SU-DHL-6 (cell line): Measurements from ENCODE around the gene LBH.

Source experiments
- H2AFZ ChIP-seq: fragments of 200-600 bp; sonication (generic); 2 replicates; pipeline ENCODE4 v1.6.1; 2014; ENCODE audit warnings: low read depth, mild to moderate bottlenecking, moderate library complexity, mixed read lengths, antibody characterized with exemption, low read length; ENCODE audit not compliant: severe bottlenecking
- H3F3A ChIP-seq: fragments of 200-600 bp; shearing (Covaris generic); 2 replicates; pipeline ENCODE4 v1.6.0; 2016; ENCODE audit warnings: antibody characterized with exemption, mild to moderate bottlenecking; ENCODE audit not compliant: insufficient read depth
- H3K27ac ChIP-seq: fragments of 200-600 bp; sonication (generic); 2 replicates; pipeline ENCODE4 v1.5.1; 2016; ENCODE audit warnings: low read depth, mild to moderate bottlenecking, low read length, moderate library complexity, mixed read lengths
- H3K27me3 ChIP-seq: fragments of 200-600 bp; sonication (generic), shearing (Covaris generic); 2 replicates; pipeline ENCODE4 v1.6.0; 2014; ENCODE audit warnings: mild to moderate bottlenecking, low read length
- H3K36me3 ChIP-seq: fragments of 200-600 bp; sonication (generic); 2 replicates; pipeline ENCODE4 v1.6.1; 2014; ENCODE audit warnings: mild to moderate bottlenecking, low read length, mixed read lengths
- H3K4me2 ChIP-seq: fragments of 300-600, 200-600 bp; shearing (Covaris generic), sonication (generic); 2 replicates; pipeline ENCODE4 v1.6.0; 2014; ENCODE audit warnings: low read length, low read depth, mild to moderate bottlenecking; ENCODE audit not compliant: poor library complexity, severe bottlenecking
- H3K4me3 ChIP-seq: fragments of 200-600 bp; sonication (generic); 2 replicates; pipeline ENCODE4 v1.5.1; 2014; ENCODE audit warnings: antibody characterized with exemption, low read length, mild to moderate bottlenecking, mixed read lengths; ENCODE audit not compliant: insufficient read depth, poor library complexity, severe bottlenecking
- H3K79me2 ChIP-seq: fragments of 200-600 bp; sonication (generic); 2 replicates; pipeline ENCODE4 v1.6.1; 2014; ENCODE audit warnings: mild to moderate bottlenecking, low read length, moderate library complexity; ENCODE audit not compliant: insufficient read depth
- H3K9ac ChIP-seq: fragments of 200-600 bp; sonication (generic); 2 replicates; pipeline ENCODE4 v1.7.0; 2014; ENCODE audit warnings: mild to moderate bottlenecking, low read length
- H3K9me2 ChIP-seq: fragments of 200-600 bp; sonication (generic); replicated peaks from 2 replicates; pipeline ENCODE4 v1.6.1; 2014; ENCODE audit warnings: low read length; ENCODE audit not compliant: insufficient read depth
- H3K9me3 ChIP-seq: fragments of 200-600 bp; sonication (generic); 2 replicates; pipeline ENCODE4 v1.6.1; 2014; ENCODE audit warnings: low read length, mixed read lengths; ENCODE audit not compliant: insufficient read depth
- H4K20me1 ChIP-seq: fragments of 200-600 bp; sonication (generic); 2 replicates; pipeline ENCODE4 v1.6.1; 2014; ENCODE audit warnings: low read depth, mild to moderate bottlenecking, antibody characterized with exemption, low read length, moderate library complexity, mixed read lengths
- EZH2phosphoT487 ChIP-seq: fragments of 200-600 bp; sonication (generic), shearing (Covaris generic); conservative IDR thresholded peaks from 2 replicates; pipeline ENCODE4 v1.6.1; 2018; ENCODE audit warnings: mild to moderate bottlenecking, antibody characterized with exemption, low read length, moderate library complexity, mixed read lengths
- TF ChIP-seq, protein P1 (sequence below): fragments of 200-600 bp; sonication (generic); IDR thresholded peaks from one replicate; pipeline ENCODE4 v1.5.1; 2017; ENCODE audit warnings: antibody characterized with exemption, mild to moderate bottlenecking, low read length, moderate library complexity; ENCODE audit not compliant: insufficient read depth, poor library complexity, severe bottlenecking

Gene LBH

DNA sequence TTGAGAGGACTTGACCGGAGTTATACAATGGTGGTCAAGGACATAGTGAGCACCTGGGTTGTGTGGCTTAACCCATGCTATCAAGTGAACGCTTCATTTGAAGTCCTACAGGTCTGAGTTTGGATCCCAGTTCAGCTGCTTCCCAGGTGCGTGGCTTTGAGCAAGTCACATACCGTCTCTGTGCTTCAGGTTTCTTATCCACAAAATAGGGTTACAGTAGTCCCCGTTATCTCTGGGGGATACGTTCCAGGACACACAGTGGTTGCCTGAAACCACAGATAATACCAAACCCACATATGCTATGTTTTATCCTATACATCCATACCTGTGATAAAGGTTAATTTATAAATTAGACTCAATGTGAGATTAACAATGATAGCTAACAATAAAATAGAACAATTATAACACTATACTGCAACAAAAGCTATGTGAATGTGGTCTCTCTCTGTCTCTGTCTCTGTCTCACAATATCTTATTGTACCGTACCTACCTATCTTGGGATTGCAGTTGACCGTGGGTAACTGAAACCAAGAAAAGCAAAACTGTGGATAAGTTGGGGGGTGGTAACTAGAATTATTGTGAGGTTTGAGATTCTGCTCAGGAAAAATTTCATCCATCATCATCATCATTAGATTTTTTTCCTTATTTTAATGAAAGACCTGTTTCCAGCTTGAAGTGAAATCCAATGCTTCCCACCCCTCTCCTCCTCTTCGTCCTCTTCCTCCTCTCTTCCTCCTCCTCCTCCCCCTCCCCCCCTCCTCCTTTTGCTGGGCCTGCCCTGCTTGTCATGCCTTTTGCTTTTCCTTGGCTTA, 22.7 kb downstream of the LBH start:
- no peak for TF ChIP-seq EZH2phosphoT487
- TF ChIP-seq, protein P1, sequence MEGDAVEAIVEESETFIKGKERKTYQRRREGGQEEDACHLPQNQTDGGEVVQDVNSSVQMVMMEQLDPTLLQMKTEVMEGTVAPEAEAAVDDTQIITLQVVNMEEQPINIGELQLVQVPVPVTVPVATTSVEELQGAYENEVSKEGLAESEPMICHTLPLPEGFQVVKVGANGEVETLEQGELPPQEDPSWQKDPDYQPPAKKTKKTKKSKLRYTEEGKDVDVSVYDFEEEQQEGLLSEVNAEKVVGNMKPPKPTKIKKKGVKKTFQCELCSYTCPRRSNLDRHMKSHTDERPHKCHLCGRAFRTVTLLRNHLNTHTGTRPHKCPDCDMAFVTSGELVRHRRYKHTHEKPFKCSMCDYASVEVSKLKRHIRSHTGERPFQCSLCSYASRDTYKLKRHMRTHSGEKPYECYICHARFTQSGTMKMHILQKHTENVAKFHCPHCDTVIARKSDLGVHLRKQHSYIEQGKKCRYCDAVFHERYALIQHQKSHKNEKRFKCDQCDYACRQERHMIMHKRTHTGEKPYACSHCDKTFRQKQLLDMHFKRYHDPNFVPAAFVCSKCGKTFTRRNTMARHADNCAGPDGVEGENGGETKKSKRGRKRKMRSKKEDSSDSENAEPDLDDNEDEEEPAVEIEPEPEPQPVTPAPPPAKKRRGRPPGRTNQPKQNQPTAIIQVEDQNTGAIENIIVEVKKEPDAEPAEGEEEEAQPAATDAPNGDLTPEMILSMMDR = no peak
- Histone ChIP-seq H3K79me2 (no peaks in the 10 kb centered on the region), H3F3A (no peaks in the 10 kb centered on the region), H4K20me1 (0 out of 2 replicates have a peak, but pooled peaks cover 3% of the 10 kb centered on the region), H3K27me3 (no peaks in the 10 kb centered on the region), H3K4me3 (no peak overlapping the region), H3K9me2 (no peaks in the 10 kb centered on the region), H3K9me3 (no peaks in the 10 kb centered on the region), H3K4me2 (no peak overlapping the region), H3K36me3 (no peaks in the 10 kb centered on the region), H2AFZ (no peak overlapping the region), H3K27ac (no peak overlapping the region), H3K9ac (no peak overlapping the region)

DNA sequence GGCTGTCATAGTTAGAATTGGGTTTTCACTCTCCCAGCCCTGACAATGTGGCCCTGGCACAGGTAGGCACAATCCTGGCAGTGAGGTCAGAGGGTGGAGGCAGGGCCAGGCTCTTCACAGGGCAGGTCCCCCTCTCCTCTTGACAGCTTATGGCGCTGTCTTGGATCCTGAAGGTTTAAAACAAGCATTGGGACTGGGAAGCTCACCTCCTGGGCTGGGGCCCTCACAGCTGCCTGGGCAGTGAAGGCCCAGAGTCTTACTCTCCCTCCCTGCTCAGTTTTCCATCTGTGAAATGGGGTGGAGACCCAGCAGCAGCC, 23.3 kb downstream of the LBH start:
- Histone ChIP-seq H3K9ac (no peak overlapping the region), H2AFZ (no peak overlapping the region), H3K79me2 (no peaks in the 10 kb centered on the region), H3K4me3 (no peak overlapping the region), H3K27ac (no peak overlapping the region), H4K20me1 (0 out of 2 replicates have a peak, but pooled peaks cover 3% of the 10 kb centered on the region), H3F3A (no peaks in the 10 kb centered on the region), H3K27me3 (no peaks in the 10 kb centered on the region), H3K9me3 (no peaks in the 10 kb centered on the region), H3K36me3 (no peaks in the 10 kb centered on the region), H3K4me2 (no peak overlapping the region), H3K9me2 (no peaks in the 10 kb centered on the region)
- TF ChIP-seq, protein P1 = no peak
- no peak for TF ChIP-seq EZH2phosphoT487

DNA sequence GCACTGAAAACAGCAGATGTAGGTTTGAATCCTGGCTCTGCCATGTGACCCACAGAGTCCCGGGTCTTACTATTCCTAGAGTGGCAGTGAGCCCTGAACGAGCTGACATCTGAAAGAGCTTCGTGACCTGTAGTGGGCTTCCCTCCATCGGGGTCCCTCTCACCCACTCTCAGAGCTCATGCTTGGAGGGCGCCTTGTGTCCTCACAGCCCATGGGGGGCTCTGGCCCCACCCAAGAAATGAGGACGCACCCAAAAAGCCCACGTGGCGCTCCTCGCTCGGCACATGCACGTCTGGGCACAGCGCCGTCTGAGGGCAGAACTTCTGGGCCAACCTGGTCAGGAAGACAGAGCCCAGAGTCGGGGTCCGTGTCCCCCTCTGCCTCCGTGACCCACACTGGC, 23.7 kb downstream of the LBH start:
- no peak overlapping the region for H3K4me3 ChIP-seq
- TF ChIP-seq, protein P1 = no peak
- no peak for TF ChIP-seq EZH2phosphoT487
- H3K79me2 ChIP-seq = no peaks in the 10 kb centered on the region
- no peak overlapping the region for H3K27ac ChIP-seq
- no peak overlapping the region for H2AFZ ChIP-seq
- H3K9me3 ChIP-seq = no peaks in the 10 kb centered on the region
- no peaks in the 10 kb centered on the region for H3K9me2 ChIP-seq
- H3F3A ChIP-seq = no peaks in the 10 kb centered on the region
- no peak overlapping the region for H3K4me2 ChIP-seq
- no peaks in the 10 kb centered on the region for H3K36me3 ChIP-seq
- 0 out of 2 replicates have a peak, but pooled peaks cover 3% of the 10 kb centered on the region for H4K20me1 ChIP-seq
- H3K27me3 ChIP-seq = no peaks in the 10 kb centered on the region
- no peak overlapping the region for H3K9ac ChIP-seq
